CD4-positive, alpha-beta T cell treated with Interleukin-2 at 100 ng/mL for 4 hours (primary cell): ENCODE measurements around the gene PRPF8.
"Not testable (repeated sequence)": the region's sequence is repeated elsewhere in the genome, so short reads cannot be mapped to it uniquely, and the experiment has no call there.

Experiments
- DNase-seq: peaks from one replicate; pipeline ENCODE4 v3.0.0-alpha.2; 2020; ENCODE audit warnings: low spot score

PRPF8 gene

DNA sequence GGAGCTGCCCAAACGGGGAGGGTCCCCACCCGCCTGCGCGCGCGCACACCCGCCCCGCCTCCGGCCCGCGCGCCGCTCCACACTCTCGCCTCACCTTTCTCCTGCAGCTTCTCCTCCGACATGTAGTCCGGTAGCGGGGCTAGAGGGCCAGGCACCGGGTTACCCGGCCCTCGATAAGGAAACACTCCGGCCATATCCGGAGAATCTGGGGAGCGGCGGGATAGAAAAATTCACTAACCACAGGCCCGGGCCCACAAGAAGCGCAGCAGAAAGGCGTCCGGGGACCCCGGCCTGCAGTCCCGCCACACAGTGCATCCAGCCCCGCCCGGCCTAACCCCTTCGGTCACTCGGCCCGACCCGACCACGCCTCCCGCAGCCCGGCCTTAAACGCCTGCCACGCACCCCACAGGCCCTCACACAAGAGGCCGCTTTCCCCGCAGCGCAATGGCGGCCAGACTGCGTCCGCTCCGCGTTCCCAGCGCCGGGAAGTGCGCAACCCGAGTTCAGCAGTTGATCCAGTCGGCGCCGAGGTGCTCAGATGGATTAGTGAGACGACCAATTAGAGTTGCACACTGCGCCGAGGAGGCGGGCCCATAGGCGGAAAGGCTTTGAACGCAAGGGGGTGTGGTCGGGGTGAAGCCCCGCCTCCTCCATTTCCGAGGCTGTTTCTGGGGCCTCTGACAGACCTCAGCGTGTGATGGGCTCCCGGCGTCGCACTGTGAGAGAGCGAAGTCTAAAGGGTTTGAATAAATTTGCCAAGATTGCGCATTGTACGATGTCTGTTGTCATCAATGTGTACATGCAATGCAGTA is at the start of gene PRPF8:
Gene PRPF8 (minus strand): TSS at position 490 of the 812 bp plus-strand sequence. CDS start 296 bp downstream, at position 194.
- peak; percentile 99 for DNase-seq

- no peak for DNase-seq
Measured at GRCh38 chr17:1733759-1734158, 49.1 kb upstream of the PRPF8 start.

GRCh38 chr17:1732833-1733321 is 48.2 kb upstream of the PRPF8 start:
- DNase-seq: no peak

GRCh38 chr17:1732241-1732832 is 47.7 kb upstream of the PRPF8 start:
- no peak for DNase-seq

- DNase-seq: no peak
Measured at GRCh38 chr17:1731194-1731506, 46.5 kb upstream of the PRPF8 start.

DNA sequence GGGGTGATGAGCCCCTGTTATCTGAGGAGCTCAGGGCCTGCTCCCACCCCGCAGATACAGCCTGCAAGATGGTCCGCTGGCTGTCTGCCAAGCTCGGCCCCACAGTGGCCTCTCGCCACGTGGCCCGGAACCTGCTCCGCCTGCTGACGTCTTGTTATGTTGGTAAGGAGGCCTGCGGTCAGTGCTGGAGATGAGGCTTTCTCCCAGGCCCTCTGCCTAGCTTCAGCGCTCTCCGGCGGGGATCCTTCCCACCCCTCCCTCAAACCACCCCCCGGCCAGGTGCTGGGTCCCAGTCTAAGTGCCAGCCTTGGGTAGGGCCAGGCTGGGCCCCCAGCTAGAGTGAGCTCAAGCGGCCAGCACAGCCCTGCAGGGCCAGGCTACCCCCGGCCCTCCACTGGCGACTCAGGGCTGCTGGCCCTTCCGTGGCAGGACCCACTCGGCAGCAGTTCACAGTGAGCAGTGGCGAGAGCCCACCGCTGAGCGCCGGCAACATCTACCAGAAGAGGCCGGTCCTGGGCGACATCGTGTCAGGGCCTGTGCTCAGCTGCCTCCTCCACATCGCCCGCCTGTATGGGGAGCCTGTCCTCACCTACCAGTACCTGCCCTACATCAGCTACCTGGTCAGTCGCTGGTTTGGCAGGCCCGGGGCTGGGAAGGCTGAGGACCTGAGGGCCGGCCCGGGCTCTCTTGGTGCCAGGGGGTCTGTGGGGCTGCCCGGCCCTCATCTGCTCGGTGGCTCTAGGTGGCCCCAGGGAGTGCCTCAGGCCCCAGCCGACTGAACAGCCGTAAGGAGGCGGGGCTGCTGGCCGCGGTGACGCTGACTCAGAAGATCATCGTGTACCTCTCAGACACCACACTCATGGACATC is 45.9 kb upstream of the PRPF8 start:
- DNase-seq: no peak

- DNase-seq: no peak
Measured at GRCh38 chr17:1729966-1730325, 45.3 kb upstream of the PRPF8 start.

DNA sequence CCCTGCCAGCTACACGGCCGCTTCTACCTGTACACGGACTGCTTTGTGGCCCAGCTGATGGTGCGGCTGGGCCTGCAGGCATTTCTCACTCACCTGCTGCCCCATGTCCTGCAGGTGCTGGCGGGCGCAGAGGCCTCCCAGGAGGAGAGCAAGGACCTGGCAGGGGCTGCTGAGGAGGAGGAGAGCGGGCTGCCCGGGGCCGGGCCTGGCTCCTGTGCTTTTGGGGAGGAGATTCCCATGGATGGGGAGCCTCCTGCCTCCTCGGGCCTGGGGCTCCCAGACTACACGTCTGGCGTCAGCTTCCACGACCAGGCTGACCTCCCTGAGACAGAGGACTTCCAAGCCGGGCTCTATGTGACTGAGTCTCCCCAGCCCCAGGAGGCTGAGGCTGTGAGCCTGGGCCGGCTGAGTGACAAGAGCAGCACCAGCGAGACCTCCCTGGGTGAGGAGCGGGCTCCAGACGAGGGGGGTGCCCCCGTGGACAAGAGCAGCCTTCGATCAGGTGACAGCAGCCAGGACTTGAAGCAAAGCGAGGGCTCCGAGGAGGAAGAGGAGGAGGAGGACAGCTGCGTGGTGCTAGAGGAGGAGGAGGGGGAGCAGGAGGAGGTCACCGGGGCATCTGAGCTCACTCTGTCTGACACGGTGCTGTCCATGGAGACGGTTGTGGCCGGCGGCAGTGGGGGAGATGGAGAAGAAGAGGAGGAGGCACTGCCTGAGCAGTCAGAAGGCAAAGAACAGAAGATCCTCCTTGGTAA is 43.4 kb upstream of the PRPF8 start:
- no peak for DNase-seq

DNA sequence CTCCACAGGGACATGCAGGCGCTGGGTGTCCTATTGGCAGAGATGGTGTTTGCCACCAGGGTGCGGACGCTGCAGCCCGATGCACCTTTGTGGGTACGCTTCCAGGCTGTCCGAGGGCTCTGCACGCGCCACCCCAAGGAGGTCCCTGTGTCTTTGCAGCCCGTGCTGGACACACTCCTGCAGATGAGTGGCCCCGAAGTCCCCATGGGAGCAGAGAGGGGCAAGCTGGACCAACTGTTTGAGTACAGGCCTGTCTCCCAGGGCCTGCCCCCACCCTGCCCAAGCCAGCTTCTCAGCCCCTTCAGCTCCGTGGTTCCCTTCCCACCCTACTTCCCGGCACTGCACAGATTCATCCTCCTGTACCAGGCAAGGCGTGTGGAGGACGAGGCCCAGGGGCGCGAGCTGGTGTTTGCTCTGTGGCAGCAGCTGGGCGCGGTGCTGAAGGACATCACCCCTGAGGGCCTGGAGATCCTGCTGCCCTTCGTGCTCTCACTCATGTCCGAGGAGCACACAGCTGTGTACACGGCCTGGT is 42.7 kb upstream of the PRPF8 start:
- DNase-seq: no peak

DNA sequence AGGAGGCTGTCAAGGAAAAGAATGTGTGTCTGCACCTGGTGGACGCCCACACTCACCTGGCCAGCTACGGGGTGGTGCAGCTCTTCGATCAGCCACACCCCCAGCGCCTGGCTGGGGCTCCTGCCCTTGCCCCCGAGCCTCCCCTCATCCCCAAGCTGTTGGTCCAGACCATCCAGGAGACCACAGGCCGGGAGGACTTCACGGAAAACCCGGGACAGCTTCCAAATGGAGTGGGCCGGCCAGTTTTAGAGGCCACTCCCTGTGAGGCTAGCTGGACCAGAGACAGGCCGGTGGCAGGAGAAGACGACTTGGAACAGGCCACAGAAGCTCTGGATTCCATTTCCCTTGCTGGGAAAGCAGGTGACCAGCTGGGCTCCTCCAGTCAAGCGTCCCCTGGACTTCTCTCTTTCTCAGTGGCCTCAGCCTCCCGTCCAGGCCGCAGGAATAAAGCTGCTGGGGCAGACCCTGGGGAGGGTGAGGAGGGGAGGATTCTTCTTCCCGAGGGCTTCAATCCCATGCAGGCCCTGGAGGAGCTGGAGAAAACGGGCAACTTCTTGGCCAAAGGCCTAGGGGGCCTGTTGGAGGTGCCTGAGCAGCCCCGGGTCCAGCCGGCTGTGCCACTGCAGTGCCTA is 42.1 kb upstream of the PRPF8 start:
- no peak for DNase-seq

DNA sequence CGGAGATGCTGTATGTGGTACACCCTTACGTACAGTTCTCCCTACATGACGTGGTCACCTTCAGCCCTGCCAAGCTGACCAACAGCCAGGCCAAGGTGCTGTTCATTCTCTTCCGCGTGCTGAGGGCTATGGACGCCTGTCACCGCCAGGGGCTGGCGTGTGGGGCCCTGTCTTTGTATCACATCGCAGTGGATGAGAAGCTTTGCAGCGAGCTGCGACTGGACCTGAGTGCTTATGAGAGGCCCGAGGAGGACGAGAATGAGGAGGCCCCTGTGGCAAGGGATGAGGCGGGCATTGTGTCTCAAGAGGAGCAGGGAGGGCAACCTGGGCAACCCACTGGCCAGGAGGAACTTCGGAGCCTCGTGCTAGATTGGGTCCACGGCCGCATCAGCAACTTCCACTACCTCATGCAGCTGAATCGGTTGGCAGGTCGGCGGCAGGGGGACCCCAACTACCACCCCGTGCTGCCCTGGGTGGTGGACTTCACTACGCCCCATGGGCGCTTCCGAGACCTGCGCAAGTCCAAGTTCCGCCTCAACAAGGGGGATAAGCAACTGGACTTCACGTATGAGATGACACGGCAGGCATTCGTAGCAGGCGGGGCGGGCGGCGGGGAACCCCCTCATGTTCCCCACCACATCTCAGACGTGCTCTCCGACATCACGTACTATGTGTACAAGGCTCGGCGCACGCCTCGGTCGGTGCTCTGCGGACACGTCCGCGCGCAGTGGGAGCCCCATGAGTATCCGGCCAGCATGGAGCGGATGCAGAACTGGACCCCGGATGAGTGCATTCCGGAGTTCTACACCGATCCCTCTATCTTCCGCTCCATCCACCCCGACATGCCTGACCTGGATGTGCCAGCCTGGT is 41.2 kb upstream of the PRPF8 start:
- DNase-seq: no peak

DNA sequence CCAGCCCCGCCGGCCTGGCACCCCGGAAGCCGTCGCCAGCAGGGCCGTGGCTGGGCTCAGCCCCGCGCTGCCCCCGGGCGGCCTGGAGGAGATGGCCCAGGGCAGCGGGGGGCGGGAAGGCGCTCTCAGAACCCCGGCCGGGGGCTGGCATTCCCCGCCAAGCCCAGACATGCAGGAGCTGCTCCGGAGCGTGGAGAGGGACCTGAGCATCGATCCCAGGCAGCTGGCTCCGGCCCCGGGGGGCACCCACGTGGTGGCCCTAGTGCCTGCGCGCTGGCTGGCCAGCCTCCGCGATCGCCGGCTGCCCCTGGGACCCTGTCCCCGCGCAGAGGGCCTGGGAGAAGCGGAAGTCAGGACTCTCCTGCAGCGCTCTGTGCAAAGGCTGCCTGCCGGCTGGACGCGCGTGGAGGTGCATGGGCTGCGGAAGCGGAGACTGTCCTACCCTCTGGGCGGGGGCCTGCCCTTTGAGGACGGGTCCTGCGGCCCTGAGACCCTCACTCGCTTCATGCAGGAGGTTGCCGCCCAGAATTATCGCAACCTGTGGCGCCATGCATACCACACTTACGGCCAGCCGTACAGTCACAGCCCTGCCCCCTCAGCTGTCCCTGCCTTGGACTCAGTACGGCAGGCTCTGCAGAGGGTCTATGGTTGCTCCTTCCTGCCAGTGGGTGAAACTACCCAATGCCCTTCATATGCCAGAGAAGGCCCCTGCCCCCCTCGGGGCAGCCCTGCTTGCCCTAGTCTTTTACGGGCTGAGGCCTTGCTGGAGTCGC is 40.4 kb upstream of the PRPF8 start:
- DNase-seq: no peak

- peak; percentile 83 for DNase-seq
Measured at GRCh38 chr17:1724351-1724868, 39.7 kb upstream of the PRPF8 start, which contains the start of gene WDR81. TSS of gene WDR81 (plus strand) at chr17:1724704. CDS start at chr17:1724960, 256 bp downstream.

DNA sequence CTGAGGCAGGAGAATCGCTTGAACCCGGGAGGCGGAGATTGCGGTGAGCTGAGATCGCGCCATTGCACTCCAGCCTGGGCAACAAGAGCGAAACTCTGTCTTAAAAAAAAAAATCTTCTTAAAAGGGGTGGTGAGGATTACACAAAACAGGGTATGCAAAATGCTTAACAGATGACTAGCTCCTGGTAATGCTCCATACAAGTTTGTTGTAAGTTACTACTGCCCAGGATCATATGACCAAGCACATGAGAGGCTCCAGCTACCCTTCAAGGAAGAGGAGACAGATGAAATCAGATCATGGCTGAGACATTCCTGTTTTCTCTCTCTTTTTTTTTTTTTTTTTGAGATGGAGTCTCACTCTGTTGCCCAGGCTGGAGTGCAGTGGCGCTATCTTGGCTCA is 37.4 kb upstream of the PRPF8 start:
- not testable (repeated sequence) for DNase-seq

- DNase-seq: peak; percentile 76
Measured at GRCh38 chr17:1720856-1721386, 36.3 kb upstream of the PRPF8 start.

DNA sequence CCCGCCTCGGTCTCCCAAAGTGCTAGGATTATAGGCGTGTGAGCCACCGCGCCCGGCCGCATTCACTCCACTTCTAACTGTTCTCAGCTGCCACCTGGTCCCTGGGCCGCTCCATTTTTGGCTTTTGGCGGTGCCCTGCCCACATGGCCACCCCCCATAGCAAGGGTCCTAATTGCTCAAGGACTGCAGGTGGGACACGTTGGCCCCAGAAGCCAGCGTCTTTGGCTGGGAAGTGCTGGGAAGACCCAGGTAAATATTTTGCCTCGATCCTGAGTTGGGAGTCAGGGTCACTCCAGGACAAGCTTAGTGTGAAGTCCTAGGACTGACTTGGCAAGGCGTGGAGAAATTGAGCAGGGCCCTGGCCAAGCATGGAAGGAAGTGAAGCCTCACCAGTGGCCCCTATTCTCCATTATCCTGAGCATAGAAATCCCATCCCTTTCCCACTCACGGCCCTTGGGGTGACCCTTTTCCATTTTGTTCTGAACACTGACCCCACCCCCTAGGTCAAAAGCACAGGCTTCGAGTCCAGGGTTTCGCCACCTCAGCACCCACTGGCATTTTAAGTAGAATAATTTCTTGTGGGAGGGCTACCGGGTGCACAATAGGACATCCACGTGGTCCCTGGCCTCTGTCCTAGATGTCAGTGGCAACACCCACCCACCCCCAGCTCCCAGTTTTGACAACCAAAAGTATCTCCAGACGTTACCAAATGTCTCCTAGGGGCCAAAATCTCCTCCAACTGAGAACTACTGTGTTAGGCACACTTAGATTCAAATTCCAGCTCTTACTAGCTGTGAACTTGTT is 33.9 kb upstream of the PRPF8 start:
- no peak for DNase-seq

DNA sequence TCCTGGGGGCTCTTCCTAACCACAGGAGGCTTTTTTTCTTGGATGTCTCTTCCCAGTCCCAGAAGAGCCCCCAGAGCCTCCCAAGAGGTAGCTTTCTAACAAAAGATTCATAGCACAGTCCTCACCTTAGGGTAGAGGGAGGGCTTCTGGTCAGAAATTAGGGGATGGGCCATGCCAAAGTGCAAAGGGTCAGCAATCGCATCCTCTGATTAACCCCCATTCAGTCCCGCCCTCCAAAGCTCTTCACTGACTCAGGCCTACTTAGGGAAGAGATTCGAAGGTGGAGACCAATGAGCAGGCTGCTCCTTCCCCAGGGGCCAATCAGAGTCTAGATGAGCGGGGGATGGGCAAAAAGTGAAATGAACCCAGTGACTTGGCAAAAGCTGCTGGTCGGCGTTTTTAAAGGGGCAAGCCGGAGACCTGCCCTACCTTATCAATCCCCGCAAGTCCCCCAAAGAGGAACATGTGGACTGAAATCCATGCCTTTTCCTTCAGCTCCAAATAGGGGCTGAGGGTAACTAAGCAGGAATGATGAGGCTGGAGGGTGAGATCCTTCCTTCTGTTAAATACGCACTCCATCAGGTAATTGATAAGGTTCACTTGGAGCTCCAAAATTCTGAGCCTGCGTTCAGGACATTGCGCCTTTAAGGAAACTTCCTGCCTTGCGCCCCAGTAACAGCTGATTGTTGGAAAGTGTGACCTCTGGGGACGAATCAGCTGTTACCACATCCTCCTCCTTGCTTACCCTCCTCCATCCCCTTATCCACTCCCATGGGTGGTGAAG is 32.4 kb upstream of the PRPF8 start:
- DNase-seq: peak; percentile 92
